Endothelial cell of umbilical vein (primary cell): ENCODE measurements around the gene PPFIBP2.

Source experiments
- EZH2 ChIP-seq: IDR thresholded peaks from 2 replicates; pipeline ENCODE4 v1.6.1; 2012; ENCODE audit warnings: borderline replicate concordance, low read depth, mild to moderate bottlenecking, moderate library complexity, low read length, inconsistent platforms; ENCODE audit not compliant: severe bottlenecking
- POLR2A ChIP-seq: IDR thresholded peaks from 2 replicates; pipeline ENCODE4 v1.6.1; 2012; ENCODE audit warnings: low read depth, mild to moderate bottlenecking, control low read depth, low read length
- POLR2AphosphoS5 ChIP-seq: IDR thresholded peaks from 2 replicates; pipeline ENCODE4 v1.6.1; 2012; ENCODE audit warnings: low read depth, mild to moderate bottlenecking, control low read depth, low read length, moderate library complexity; ENCODE audit not compliant: insufficient read depth
- TF ChIP-seq, protein P1 (sequence below), 2 donors: IDR thresholded peaks; 1 replicate in 1 of 2; 2 replicates in 1 of 2; pipeline ENCODE4 v1.5.1; 2011; ENCODE audit warnings: low read length in 2 of 2, mild to moderate bottlenecking in 2 of 2, moderate library complexity in 2 of 2, control low read depth in 1 of 2, inconsistent platforms in 1 of 2, low read depth in 1 of 2; ENCODE audit not compliant: insufficient read depth in 1 of 2; ENCODE audit errors: extremely low read depth in 1 of 2

DNA sequence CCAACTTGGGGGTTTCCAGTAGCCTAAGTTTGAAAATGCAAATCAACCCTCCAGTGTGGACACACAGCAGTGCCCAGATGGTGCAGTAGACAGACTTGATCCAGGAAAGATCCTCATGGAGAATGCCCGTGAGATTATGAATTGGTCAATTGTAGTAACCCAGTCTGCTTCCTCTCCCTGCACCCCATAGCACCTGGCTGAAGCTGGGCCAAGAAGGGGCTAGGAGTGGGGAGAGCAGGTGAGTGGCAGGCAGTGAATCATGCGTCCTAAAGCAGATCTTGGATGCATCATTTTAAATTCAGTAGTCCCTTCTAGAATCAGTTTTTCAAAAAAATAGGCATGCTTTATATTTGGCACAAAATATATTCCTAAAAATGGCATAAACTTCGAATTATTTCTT, 107.3 kb downstream of the PPFIBP2 start:
- no peak for TF ChIP-seq EZH2
- no peak for TF ChIP-seq POLR2AphosphoS5
- TF ChIP-seq, protein P1, sequence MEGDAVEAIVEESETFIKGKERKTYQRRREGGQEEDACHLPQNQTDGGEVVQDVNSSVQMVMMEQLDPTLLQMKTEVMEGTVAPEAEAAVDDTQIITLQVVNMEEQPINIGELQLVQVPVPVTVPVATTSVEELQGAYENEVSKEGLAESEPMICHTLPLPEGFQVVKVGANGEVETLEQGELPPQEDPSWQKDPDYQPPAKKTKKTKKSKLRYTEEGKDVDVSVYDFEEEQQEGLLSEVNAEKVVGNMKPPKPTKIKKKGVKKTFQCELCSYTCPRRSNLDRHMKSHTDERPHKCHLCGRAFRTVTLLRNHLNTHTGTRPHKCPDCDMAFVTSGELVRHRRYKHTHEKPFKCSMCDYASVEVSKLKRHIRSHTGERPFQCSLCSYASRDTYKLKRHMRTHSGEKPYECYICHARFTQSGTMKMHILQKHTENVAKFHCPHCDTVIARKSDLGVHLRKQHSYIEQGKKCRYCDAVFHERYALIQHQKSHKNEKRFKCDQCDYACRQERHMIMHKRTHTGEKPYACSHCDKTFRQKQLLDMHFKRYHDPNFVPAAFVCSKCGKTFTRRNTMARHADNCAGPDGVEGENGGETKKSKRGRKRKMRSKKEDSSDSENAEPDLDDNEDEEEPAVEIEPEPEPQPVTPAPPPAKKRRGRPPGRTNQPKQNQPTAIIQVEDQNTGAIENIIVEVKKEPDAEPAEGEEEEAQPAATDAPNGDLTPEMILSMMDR (IDR thresholded peaks at IDR 0.05; ENCODE audit: extremely low read depth in 1 of 2, insufficient read depth in 1 of 2, low read depth in 1 of 2, low read length in 2 of 2): no peak
- no peak for TF ChIP-seq POLR2A
